T-helper 22 cell (primary cell): Measurements from ENCODE around the gene GALNT1.
"Not testable (repeated sequence)": the region's sequence is repeated elsewhere in the genome, so short reads cannot be mapped to it uniquely, and the experiment has no call there.

Source experiments
- DNase-seq: peaks from one replicate; pipeline ENCODE4 v3.0.0-alpha.2; 2020; ENCODE audit warnings: low read depth

GALNT1 gene

DNA sequence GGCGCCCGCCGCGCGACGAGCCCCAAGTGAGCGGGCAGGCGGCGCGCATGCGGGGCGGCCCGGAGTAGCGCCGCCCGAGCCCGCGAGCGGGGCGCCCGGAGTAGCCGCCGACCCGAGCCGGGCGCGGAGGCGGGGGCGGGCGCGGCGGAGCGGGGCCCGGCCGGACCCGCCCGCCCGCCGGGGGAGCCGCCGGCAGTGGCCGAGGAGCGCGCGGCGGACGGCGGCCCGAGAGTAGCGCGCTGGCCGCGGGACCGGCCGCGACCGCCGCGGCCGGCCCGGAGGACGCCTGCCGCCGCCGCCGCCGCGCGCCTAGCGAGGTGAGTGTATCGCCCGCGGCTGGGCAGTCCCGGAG is at the start of gene GALNT1:
Gene GALNT1, plus strand, starts transcription at position 195 of the 352 bp plus-strand sequence. CDS start 72,923 bp downstream, outside the sequence.
- no peak for DNase-seq

DNA sequence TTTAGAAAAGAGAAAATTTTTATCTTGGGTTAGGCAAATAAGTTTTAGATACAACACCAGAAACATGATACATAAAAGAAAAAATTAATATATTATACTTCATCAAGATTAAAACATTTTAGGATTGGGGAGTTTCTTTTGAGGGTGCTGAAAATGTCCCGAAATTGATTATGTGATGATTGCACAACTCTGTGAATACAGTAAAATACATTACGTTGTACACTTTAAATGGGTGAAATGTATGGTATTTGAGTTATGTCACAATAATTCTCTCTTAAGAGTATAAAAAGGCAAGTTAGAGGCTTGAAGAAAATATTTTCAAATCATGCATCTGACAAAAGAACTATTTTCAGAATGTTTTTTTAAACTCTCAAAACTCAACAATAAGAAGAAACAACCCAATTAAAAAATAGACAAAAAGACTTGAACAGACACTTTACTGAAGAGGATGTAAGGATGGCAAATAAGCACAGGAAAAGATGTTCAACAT is 47.6 kb upstream of the GALNT1 start:
- DNase-seq: no peak

DNA sequence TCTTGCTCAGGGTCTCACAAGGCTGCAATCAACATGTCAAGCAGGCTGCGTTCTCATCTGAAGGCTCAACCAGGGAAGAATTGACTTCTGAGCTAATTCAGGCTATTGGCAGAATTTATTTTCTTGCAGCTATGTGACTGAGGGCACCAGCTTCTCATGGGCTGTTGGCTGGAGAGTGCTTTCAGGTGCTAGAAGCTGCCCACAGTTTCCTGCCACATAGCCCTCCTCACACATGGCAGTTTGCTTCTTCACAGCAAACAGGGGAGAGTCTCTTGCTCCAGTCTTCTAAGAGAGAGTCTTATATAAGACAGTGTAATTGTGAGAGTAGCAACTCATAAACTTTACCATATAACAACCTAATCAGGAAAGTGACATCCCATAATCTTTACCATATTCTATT is 46.2 kb upstream of the GALNT1 start:
- DNase-seq: no peak

DNA sequence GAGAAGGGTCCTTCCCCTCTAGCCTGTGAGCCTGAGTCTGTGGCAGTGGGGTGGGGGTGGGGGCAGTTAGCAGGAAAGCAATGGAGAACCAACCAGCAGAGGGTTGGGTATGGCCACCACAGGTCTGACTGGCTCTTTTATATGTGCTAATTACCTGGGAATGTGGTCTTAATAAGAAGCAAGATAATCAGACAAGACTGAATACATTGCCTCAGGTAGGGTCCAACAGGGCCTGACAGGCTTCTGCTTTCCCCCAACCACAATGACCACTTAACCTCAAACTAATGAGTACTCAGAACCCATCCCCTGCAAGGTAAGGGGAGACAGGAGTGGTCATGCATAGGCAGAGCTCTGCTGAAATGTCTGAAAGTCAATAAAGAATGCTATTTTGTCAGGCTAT is 39.2 kb upstream of the GALNT1 start:
- no peak for DNase-seq

DNA sequence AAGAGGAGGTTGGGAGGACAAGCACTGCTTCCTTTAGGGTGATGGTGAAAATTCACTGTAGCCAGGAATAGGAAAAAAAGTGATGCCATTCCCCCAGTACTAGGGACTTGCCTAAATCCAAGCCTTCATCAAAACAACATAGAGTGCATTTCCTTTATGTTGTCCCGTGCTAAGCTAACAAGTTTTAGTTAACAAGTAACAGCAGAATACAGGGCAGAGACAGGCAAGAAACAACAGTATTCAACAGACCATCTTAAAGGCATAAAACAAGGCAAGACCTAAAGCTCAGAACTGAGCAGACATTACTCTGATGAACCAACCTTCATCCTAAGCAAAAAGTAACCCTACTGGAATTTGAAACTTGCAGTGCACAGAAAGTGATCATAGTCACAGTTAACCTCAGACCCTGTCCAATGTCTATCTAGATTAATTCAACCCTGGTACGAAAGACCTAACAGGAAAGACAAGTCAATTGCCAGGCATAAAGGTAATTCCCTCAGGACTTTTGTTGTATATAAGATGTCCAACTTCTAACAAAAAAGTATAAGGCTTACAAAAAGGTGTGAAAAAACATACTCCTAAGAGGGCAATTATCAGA is 34.4 kb upstream of the GALNT1 start:
- DNase-seq: no peak

DNA sequence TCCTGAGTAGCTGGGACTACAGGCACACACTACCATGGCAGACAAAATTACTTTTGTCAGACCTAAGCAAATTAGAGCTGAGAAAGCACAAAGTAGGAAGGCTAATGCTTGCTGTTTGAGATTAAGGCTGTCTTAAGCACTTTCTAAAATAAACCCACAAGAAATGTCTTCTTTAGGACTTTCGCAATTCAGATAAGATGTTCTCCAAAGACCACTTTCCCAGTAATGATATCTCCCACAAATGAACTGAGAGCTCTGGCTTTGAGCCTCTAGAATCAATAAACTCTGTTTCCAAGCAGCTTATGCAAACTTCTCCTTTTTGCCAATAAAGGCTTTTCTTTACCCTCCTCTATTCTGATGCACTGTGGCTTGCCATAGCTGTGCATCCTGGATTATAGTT is 32.0 kb upstream of the GALNT1 start:
- no peak for DNase-seq

DNA sequence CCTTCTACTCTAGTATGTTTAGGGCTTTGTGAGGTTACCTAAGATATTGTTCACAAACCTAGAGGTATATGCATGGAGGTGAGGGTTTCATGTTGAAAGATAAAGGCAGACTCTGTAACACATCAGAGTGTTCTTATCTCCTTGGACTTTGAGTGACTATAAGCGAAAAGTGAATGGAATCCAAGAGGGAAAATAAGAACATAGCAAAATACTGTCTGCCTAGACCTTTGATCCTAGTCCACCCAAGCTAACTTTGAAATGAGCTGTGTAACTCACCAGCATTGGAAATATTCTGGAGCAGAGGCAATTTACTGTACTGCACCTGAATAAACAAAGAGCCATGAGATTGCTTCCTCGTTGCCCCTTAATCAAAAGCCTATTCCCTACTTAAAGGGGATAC is 28.2 kb upstream of the GALNT1 start:
- no peak for DNase-seq

DNA sequence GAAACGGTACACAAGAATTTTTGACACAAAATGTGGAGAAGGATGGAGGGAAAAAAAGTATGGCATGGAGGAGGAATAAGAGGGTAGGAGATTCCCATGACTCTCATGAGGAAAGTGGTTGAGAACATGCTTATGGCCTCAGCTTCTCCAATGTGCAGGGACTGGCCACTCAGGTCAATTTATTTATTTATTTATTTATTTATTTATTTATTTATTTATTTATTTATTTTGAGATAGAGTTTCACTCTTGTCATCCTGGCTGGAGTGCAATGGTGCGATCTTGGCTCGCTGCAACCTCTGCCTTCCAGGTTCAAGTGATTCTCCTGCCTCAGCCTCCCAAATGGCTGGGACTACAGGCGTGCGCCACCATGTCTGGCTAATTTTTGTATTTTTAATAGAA is 26.0 kb upstream of the GALNT1 start:
- not testable (repeated sequence) for DNase-seq

DNA sequence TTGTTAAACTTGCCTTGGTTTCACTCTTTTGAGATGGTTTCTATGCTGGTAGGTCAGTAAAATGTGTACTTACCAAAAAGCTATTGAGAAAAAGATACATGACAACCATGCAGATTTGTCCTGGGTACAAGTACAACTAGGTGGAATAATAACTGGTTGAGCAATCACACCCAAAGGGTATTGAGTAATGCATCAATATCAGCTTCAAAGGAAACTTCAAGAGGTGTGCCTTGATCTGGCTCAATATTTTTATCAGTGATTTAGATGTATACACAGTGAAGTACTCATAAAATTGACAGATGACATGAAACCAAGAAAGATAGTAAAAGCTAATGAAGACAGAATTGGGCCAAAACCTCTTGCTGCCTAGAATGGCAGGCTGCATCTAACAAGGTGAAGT is 21.7 kb upstream of the GALNT1 start:
- DNase-seq: no peak

DNA sequence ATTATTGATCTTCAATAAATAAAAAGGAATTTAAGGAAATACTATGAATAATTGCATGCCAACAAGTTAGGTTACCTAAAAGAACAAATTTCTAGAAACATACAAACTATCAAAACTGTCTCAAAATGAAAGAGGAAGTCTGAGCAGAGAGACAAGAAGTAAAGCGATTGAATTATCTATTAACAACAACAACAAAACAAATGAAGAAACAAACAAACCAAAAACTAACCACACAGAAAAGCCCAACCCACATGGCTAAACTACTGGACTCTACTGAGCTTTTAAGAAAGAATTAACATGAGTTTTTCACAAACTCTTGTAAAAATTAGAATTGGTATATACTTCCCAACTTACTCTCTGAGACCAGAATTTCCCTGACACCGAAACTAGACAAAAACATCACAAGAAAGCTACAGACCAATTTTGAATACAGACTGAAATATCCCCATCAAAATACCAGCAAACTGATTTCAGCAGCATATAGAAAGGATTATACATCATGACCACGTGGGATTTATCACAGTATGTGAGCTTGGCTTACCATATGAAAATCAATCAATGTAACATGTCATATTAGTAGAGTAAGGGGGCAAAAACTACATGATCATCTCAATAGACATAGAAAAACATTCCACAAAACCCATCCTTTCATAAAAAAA is 16.6 kb upstream of the GALNT1 start:
- DNase-seq: no peak

DNA sequence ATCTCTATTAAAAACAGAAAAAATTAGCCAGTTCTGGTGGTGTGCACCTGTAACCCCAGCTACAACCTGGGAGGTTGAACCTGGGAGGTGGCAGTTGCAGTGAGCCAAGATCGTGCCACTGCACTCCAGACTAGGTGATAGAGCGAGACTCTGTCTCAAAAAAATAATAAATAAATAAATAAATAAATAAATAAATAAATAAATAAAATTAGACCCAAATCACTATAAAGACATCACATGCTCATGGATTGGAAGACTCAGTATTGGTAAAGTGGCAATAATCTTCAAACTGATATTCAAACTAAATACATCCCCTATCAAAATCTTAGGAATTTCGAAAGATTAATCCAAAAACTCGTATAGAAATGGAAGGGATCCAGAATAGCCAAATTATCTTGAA is 15.5 kb upstream of the GALNT1 start:
- no peak for DNase-seq

DNA sequence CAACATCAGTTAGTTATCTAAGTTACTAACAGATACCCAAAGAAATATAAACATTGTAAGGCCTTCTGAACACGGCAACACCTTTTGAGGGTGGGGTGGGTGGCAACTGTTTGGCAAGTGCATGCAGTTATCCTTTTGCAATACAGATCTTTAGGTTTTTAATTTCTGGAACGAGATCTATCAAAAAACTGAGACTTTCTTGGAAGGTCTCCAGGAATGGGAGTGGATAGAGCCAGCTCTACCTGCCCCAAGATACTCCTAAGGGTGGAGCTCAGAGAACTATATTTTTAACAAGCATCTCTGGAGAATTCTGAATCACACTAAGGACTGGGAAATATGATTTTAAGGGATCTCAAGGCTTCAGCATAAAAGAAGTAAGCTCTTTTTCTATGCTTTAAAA is 11.4 kb upstream of the GALNT1 start:
- DNase-seq: no peak

DNA sequence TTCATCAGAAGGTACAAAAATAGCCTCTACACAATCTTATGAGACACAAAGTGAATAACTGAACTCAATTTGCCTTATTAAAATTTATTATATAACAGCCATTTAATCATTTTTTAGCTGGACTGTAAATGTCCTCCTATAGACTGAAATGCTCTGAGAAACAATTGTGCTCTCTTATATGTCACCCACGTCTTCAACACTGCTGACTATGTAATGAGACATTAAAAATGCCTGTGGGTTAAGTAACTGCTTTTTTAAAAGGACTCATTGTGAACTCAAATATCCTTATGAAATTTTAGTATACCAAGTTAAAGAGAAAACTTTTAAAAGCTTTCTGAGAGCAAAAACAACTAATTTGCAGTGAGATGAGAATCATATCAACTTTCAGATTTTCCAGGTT is 10.4 kb upstream of the GALNT1 start:
- no peak for DNase-seq

DNA sequence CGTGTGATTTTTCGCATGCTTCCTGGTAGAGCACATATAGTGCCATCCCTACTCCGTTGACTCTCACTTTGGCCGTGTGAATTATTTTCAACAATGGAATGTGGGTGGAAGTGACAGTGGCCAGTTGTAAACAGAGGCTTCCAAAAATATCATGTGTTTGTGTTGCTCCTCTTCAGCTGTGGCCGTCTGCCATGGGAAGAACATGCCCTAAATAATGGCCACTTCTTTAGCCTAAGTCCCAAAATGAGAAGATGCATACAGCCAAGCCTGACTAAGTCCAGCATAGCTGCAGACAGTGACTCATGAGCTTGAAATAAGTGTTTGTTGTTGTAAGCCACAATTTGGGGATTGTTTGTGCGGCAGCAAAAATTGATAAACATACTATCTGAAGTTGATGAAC is 8.9 kb upstream of the GALNT1 start:
- no peak for DNase-seq

DNA sequence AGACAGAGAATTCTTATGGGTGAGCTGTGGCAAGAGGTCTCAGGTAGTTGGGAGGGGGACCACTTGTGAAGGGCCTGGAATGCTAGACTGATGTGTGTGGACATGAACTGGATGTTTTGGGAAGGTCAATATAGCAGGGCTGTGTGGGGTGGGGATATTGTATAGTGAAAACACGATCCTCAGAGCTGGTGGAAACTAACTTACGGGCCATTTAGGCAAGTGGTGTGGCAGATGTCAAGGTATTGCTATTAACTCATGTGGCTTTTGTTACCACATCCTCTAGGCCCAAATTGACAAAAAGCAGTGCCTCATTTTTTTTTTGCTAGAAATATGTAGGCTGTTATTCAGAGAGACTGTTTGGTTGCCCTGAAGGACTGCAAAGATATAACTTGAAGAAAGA is 8.0 kb upstream of the GALNT1 start:
- DNase-seq: no peak

DNA sequence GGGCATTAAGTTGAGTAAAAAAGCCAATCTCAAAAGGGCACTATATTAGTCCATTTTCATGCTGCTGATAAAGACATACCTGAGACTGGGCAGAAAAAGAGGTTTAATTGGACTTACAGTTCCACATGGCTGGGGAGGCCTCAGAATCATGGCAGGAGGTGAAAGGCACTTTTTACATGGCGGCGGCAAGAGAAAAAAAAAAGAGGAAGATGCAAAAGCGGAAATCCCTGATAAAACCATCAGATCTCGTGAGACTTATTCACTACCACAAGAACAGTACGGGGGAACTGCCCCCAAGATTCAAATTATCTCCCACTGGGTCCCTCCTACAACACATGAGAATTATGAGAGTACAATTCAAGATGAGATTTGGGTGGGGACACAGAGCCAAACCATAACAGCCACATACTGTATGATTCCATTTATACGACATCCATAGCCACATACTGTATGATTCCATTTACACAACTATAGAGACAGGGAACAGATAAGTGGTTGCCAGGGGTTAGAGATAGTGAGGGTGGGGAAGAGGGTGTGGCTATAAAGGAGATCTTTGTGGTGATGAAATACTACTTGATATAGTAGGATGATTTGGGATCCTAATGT is 5.2 kb upstream of the GALNT1 start:
- DNase-seq: not testable (repeated sequence)

DNA sequence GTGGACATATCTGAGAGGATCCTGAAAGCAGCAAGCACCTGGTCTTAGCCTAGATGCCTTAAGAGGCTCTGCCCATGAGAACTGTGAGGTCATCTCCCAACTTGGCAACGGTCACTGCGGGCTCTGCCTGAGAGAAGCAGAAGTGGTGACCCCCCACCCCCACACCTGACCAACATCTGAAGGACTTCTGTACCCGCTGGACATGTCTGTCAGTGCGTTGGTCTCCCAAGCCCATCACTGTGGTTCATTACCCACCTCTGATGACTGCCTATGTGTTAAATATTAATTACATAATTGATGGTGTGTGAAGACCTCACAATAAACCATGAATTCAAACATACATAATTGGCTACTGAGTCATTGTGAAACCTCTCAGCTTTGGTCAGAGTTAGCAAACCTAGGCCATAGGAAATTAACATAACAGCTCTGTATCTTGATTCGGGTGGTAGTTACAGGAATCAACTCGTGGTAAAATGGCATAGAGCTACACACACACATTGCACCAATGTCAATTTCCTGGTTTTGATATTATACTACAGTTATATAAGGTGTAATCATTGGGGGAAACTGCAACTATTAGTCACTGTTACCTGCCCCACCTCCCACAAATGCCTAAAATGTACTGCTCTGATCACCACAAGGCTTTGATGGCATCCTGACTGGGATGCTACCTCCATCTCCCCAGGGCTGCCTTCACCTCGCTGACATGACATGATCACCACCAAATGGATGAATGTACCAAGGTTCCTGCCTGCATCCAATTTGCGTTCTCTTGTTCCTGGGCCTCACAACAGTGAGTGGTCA is 4.3 kb upstream of the GALNT1 start:
- DNase-seq: no peak

DNA sequence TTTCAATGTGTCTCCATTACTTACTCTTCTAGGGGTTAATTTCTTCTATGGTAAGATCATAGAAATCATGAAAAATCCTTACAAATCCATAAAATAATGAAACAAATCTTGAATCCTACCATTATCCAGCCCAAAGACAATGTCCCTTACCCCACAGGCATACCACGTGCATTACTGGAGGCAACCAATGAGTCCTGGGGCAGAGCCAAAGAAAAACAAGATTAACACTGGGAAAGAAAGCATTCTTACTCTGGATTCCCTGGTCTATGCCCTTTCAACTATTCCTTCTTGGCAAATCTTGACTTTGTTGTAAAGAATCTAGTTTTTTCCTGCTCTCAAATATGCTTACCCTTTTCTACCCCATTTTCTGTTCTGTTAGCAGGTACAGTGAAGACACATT is 3.1 kb upstream of the GALNT1 start:
- DNase-seq: no peak

DNA sequence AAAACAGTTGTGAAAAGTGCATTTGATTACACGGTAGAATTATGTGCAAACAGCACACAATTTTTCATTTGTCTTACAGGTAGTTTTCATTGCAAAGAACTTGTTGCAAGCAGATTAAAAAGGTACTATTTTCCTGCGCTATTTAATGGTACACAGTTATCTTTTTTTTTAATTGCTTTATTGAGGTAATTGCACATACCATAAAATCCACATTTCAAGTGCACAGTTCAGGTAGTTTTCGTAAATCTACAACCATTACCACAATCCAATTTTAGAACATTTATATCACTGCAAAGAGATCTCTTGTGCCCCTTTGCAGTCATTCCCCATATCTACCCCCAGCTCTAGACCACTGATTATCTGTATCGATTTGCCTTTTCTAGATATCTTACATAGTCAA is 2.6 kb upstream of the GALNT1 start:
- DNase-seq: no peak

DNA sequence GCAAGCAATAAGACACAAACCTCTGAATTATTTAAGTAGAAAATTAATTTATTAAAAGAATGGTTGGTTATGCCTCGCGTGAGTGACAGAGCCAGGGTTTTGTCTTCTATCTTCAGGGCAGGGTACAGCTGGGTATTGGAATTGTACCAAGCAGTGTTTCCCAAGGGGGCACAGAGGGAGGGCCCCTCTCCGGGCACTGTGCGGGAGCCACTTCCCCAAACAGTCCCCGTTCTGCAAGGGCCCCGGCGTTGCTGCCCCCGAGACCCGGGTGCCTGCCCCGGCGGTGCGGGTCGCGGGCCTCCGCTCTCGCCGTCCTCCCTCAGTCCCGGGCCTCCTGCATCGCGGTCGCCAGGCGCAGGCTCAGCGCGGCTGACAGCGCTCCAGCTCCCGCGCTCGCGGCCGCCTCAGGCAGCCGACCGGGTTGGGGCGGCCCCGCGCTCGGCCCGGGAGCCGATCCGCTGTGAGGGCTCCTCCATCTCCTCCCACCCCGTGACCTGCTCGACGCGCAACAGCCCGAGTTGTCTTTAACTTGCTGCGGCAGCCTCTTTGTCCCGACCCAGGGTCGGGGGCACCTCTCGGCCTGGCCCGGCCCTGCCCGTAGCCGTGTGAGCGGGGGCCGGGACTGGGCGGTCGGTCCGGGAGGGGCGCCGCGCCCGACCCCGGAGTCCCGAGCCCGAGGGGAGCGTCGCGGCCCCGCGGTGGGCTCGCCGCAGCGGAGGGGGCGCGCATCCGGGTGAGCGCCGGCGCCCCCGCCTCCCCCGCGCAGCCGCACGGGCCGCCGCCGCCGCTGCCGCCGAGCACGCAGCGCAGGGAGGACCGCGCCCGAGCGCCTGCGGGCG is 620 bp upstream of the GALNT1 start:
- DNase-seq: peak; percentile 41

DNA sequence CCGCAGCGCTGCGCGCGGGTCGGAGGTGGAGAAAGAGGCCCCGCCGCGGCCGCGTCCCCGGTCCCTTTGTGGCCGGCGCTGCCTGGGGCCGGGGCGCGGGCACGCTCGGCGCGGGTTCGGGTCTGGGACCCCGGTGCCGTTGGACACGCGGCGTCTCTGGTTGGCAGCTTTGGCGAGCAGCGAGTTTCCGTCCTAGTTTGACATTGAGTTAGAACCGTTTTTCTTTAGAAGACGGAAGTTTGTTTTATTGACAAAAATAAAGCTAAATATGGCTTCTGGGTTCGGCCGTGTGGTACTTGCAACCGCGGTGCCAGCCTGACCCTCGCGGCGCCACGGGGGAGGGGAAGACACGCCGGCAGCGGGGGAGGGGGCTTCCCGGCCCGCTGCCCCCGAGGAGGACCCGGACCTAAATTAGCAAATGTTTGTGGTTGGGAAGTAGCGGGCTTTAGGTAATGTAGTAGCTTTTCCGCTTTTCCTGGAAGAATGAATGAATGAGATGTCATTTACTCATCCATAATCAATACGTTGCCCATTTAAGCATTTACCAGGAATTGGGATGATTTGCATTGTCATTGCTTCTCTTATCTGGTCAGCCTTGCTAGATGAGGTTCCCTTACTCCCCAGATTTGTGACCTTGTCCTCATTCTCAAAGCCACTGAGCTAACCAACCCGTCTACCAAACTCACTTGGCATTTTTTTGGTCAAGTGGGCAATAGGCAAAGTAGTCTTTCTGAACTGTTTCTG is 530 bp downstream of the GALNT1 start:
- DNase-seq: no peak
